KMS-11 (cell line): ENCODE data around the gene CGAS.

ENCODE experiments used
- H2AFZ ChIP-seq: fragments of 200-600 bp; sonication (generic); 2 replicates; pipeline ENCODE4 v1.6.1; 2016; ENCODE audit warnings: antibody characterized with exemption, mixed run types, low read depth
- H3K27ac ChIP-seq: fragments of 200-600 bp; sonication (generic); 2 replicates; pipeline ENCODE4 v1.6.1; 2016; ENCODE audit warnings: mild to moderate bottlenecking, mixed run types
- H3K27me3 ChIP-seq: fragments of 200-600 bp; sonication (generic); 2 replicates; pipeline ENCODE4 v1.6.1; 2017; ENCODE audit warnings: mild to moderate bottlenecking, low read depth, mixed run types, moderate library complexity; ENCODE audit not compliant: insufficient read depth
- H3K36me3 ChIP-seq: fragments of 200-600 bp; sonication (generic); 2 replicates; pipeline ENCODE4 v1.6.1; 2017; ENCODE audit warnings: mild to moderate bottlenecking, mixed run types; ENCODE audit not compliant: insufficient read depth
- H3K4me1 ChIP-seq: fragments of 200-600 bp; sonication (generic); 2 replicates; pipeline ENCODE4 v1.6.1; 2016; ENCODE audit warnings: mild to moderate bottlenecking, low read depth, mixed run types; ENCODE audit not compliant: poor library complexity, severe bottlenecking
- H3K4me2 ChIP-seq: fragments of 200-600 bp; sonication (generic); 2 replicates; pipeline ENCODE4 v1.7.0; 2016; ENCODE audit warnings: mild to moderate bottlenecking, mixed run types
- H3K4me3 ChIP-seq: fragments of 200-600 bp; sonication (generic); IDR thresholded peaks from 2 replicates; pipeline ENCODE4 v1.6.1; 2017; ENCODE audit warnings: low read depth, low read length, mixed read lengths; ENCODE audit not compliant: insufficient read depth
- H3K79me2 ChIP-seq: fragments of 200-600 bp; sonication (generic); 2 replicates; pipeline ENCODE4 v1.6.1; 2016; ENCODE audit warnings: low read depth, mixed run types; ENCODE audit not compliant: insufficient read depth
- H3K9ac ChIP-seq: fragments of 200-600 bp; sonication (generic); 2 replicates; pipeline ENCODE4 v1.6.1; 2016; ENCODE audit warnings: mild to moderate bottlenecking, mixed run types
- H4K20me1 ChIP-seq: fragments of 200-600 bp; sonication (generic); 2 replicates; pipeline ENCODE4 v1.6.1; 2016; ENCODE audit warnings: mild to moderate bottlenecking, mixed run types; ENCODE audit not compliant: insufficient read depth
- CTCF ChIP-seq: fragments of 200-600 bp; sonication (generic); conservative IDR thresholded peaks from 2 replicates; pipeline ENCODE4 v1.6.1; 2017; ENCODE audit warnings: low read depth, mild to moderate bottlenecking, antibody characterized with exemption, low read length, moderate library complexity, mixed read lengths

CGAS gene

GRCh38 chr6:73391675-73392074 lies 60.4 kb downstream of the CGAS start:
- H3K4me3 ChIP-seq, result no peak overlapping the region
- no peaks in the 10 kb centered on the region for H3K36me3 ChIP-seq
- TF ChIP-seq CTCF, result no peak
- no peaks in the 10 kb centered on the region for H4K20me1 ChIP-seq
- no peak overlapping the region for H2AFZ ChIP-seq
- H3K79me2 ChIP-seq, result no peaks in the 10 kb centered on the region
- H3K4me2 ChIP-seq, result peak overlapping the region; percentile 0; the same call in 1 of the 2 replicates
- H3K4me1 ChIP-seq, result peaks cover 33% of the 10 kb centered on the region
- H3K27ac ChIP-seq, result no peak overlapping the region
- no peaks in the 10 kb centered on the region for H3K27me3 ChIP-seq
- H3K9ac ChIP-seq, result no peak overlapping the region

GRCh38 chr6:73389854-73390253 lies 62.2 kb downstream of the CGAS start:
- peak overlapping the region; percentile 83 for H3K4me2 ChIP-seq

GRCh38 chr6:73388800-73389512 lies 63.1 kb downstream of the CGAS start:
- peak overlapping the region; percentile 62 for H2AFZ ChIP-seq
- peak; percentile 73 for TF ChIP-seq CTCF
- peak overlapping the region; percentile 65 for H3K27ac ChIP-seq
- H3K9ac ChIP-seq, result peak overlapping the region; percentile 67
- peaks cover 33% of the 10 kb centered on the region for H3K4me1 ChIP-seq
- H3K4me2 ChIP-seq, result peak overlapping the region; percentile 83
- no peaks in the 10 kb centered on the region for H3K27me3 ChIP-seq
- no peak overlapping the region for H3K4me3 ChIP-seq
- no peaks in the 10 kb centered on the region for H4K20me1 ChIP-seq
- H3K79me2 ChIP-seq, result no peaks in the 10 kb centered on the region
- no peaks in the 10 kb centered on the region for H3K36me3 ChIP-seq

More at GRCh38 chr6:73389854-73390253, 62.2 kb downstream of the CGAS start:
- no peaks in the 10 kb centered on the region for H3K27me3 ChIP-seq
- H3K79me2 ChIP-seq, result no peaks in the 10 kb centered on the region
- H4K20me1 ChIP-seq, result no peaks in the 10 kb centered on the region
- no peaks in the 10 kb centered on the region for H3K36me3 ChIP-seq
- peak overlapping the region; percentile 65 for H3K27ac ChIP-seq
- H2AFZ ChIP-seq, result 0 out of 2 replicates have a peak overlapping the region, but pooled peaks have one; percentile 62
- peaks cover 33% of the 10 kb centered on the region for H3K4me1 ChIP-seq
- TF ChIP-seq CTCF, result no peak
- H3K4me3 ChIP-seq, result no peak overlapping the region
- H3K9ac ChIP-seq, result peak overlapping the region; percentile 67; the same call in 1 of the 2 replicates

- no peak for TF ChIP-seq CTCF
- Histone ChIP-seq H3K79me2 (no peaks in the 10 kb centered on the region), H3K27me3 (no peaks in the 10 kb centered on the region), H3K9ac (peak overlapping the region; percentile 67; the same call in 1 of the 2 replicates), H3K27ac (peak overlapping the region; percentile 65), H3K36me3 (no peaks in the 10 kb centered on the region), H2AFZ (peak overlapping the region; percentile 62), H3K4me1 (peaks cover 37% of the 10 kb centered on the region), H4K20me1 (no peaks in the 10 kb centered on the region), H3K4me3 (no peak overlapping the region), H3K4me2 (peak overlapping the region; percentile 83)
These were observed 63.7 kb downstream of the CGAS start for GRCh38 chr6:73388433-73388799.
